CD4-positive, alpha-beta T cell treated with Interleukin-15 for 4 hours (primary cell): Measurements from ENCODE around the gene ZMYND15.

ENCODE experiments used
- DNase-seq: peaks from one replicate; pipeline ENCODE4 v3.0.0-alpha.2; 2020; ENCODE audit warnings: low spot score

Gene ZMYND15

DNA sequence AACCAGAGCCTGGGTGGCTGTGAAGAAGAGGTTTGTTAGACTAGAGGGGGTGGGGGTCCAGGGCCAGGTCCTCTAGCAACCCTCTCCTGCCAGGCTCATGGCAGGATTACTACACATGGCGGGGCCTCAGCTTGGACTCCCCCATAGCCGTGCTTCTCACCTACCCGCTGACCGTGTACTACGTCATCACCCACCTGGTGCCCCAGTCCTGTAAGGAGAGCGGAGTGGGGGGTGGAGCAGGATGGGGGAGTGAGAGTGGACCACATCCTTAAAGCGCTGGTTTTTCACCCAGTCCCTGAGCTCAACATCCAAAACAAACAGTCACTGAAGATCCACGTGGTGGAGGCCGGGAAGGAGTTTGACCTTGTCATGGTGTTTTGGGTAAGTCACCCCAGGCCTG lies 4.3 kb downstream of the ZMYND15 start:
- DNase-seq, result no peak

DNA sequence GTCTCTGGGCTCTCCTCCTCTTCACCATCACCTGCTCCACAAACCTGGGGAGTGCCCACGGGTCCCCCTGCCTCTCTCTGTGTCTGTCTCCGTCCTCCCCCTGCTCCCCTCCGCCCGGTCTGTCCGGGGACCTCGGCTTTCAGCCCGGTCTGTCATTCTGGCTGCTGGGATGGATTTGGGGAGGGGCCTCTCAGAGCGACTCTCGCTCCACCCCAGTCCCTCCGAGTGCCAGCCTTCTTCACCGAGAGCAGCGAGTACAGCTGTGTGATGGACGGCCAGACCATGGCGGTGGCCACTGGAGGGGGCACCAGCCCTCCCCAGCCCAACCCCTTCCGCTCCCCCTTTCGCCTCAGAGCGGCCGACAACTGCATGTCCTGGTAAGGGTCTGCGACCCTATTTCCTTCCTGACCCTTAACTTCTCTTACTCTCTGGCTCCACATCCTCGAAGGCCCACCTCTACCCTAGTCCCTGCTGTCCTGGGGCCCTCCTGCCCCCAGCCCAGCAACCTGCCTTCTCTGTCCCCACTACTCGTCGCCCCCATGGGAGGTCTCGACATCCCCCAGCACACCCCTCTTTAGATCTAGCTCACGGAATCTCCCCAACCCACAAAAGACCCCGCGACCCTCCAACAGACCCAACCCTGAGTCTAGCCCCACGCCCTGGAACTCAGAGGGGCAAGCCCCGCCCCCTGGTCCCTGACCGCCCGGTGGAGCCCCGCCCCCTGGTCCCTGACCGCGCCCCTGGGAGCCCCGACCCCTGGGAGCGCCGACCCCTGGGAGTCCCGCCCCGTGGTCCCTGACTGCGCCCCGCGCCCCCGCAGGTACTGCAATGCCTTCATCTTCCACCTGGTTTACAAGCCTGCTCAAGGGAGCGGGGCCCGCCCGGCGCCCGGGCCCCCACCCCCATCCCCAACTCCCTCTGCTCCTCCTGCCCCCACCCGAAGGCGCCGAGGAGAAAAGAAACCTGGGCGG lies 5.7 kb downstream of the ZMYND15 start:
- DNase-seq, result no peak

DNA sequence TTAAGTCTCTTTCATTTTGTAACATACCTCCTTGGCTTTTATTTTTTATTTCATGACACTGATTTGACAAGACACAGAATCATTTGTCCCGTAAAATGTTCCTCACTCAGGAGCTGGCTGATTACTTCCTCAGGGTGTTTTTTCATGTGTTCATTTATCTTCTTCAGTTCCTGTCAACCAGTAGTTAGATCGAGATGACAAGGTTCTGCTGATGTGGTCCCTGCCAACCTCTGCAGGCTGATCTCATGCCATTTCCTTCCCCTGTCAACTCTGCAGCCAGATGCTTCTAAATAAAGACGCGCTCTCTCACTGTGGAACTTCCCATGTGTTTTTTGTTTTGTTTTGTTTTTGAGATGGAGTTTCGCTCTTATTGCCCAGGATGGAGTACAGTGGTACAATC lies 8.2 kb downstream of the ZMYND15 start:
- peak; percentile 29 for DNase-seq

DNA sequence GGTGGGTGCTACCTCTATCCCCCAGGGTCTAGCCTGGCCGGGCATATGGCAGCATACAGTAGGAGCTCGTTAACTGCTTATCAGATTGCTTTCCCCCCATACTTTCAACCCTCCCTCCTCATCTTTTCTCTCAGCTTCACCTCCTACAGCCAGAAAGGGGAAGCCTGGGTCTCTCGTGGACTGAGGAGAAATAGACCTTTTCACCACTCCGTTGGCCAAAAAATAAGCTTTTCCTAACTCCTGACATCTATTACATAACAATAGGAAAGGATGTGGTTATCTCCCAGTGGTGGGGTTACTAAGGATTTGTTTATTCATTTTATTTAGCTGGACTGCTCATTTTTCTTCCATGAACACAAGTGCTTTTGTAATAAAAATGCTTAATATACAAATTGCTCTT lies 9.1 kb downstream of the ZMYND15 start:
- no peak for DNase-seq

DNA sequence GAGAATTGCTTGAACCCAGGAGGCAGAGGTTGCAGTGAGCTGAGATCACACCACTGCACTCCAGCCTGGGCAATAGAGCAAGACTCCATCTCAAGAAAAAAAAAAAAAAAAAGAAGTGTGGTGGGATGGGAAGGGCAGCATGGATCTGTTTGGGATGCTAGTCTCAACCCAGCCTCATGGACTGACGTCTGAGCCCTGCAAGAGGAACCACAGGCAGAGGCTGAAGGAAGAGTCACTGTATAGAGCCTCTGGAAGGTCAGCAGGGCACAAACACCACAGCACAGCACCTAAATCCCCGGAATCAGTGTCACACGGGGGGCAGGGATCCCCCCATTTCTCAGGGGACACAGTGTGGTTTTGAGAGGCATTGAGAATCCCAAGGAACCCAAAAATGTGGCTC lies 11.0 kb downstream of the ZMYND15 start:
- DNase-seq, result no peak

DNA sequence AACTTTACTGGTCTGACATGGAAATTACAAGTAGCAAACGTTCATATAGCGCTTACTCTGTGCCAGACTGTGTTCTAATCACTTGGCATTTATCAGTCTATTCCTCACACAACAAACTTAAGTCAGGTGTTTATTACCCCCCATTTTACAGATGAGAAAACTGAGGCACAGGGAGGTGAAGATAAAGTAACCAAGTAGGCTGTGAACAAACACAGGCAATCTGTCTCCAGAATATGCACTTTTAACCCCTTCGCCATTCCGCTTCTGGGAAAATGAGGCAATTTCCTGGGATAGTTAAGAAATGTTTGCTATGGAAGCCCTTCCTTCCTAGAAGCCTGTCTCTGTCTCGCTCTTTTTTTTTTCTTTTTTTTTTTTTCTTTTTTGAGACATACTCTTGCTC lies 12.3 kb downstream of the ZMYND15 start:
- DNase-seq, result no peak

DNA sequence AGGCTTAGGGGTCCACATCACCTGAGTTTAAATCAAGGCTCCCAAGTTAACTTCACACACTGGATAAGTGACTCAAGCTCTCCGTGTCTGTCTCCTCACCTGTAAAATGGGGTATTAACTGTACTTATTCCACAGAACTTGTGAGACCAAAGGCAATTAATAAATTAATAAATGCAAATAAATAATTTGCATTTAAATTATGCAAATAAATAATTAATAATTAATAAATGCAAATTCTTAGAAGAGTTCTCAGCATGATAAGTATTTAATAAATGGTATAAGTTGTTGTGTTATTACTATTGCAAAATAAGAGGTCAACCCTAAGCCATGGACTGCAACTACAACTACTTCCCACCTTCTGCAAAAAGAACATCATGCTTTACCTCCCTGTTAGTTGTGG lies 13.8 kb downstream of the ZMYND15 start:
- no peak for DNase-seq

DNA sequence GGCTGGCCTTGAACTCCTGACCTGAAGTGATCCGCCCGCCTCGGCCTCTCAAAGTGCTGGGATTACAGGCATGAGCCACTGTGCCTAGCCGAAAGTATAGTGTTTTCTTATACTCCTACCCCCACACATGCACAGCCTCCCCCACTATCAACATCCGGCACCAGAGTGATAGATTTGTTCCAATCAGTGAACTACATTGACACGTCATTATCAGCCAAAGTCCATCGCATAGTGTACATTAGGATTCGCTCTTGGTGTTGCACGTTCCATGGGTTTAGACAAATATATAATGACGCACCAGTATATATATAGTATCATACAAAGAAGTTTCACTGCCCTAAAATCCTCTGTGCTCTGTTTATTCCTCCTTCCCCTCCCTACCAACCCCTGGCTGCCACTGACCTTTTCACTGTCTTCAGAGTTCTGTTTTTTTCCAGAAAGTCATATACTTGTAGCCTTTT lies 20.2 kb downstream of the ZMYND15 start:
- DNase-seq, result no peak

DNA sequence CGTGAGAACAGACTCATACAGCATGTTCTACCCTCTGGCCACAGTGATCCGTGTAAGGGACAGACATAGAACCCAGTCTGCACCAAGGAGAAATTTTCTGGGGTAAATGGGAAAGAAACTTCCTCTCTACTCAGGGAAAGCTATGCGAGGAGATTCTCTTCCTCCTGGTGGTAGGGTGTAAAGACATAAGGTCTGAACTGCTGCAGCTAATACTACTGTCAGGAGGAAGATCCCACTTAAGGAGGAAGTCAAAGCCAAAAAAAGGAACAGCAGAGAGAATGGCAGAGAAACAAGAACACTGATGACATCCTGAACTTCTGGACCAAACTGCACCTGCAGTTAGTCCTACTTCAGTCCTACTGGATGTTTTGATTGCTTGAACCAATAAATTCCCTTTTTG lies 25.0 kb downstream of the ZMYND15 start:
- no peak for DNase-seq

DNA sequence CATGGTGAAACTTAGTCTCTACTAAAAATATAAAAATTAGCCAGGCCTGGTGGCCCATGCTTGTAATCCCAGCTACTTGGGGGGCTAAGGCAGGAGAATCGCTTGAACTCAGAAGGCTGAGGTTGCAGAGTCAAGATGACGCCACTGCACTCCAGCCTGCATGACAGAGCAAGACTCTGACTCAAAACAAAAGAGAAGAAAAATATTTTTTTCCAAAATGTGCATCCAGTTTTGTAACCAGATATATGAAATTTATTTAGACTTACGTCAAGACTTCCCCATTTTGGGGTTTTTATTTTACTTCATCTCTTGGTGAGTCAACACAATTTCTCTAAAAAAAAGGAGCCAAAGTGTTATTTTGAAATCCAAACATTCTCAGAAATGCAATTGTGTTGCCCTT lies 26.6 kb downstream of the ZMYND15 start:
- no peak for DNase-seq

DNA sequence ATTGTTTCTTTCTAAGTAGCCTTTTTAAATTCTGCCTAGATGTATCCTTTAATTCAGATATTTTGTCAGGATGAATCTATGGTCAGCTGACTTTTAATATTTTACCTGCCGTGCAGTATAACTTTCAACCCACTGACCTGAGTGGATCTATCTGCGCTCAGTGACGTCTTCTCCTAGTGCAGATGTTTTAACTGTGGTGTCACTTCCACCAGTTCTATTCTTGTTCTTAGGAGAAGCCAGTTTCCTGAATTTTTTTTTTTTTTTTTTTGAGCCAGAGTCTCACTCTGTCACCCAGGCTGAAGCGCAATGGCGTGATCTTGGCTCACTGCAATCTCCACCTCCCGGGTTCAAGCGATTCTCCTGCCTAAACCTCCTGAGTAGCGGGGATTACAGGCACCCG lies 27.1 kb downstream of the ZMYND15 start:
- no peak for DNase-seq

DNA sequence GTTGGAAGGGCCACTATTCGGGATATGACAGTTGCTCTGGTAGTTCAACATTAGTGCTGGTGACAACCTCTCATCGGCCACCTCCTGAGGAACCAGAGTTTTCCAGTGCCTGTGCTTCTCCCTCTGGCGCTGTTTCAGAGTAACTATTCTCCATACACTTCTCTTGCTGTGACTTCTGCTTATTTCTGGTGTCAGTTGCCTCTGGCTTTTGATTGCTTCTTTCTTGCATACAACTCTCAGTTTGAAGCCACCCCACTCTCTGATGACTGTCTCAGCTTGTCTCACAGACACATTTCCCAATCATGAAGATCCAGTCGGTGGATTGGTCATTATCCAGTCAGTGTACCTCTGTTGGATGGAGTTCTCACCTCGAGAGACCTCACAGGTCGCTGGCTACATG lies 28.7 kb downstream of the ZMYND15 start:
- DNase-seq, result no peak

DNA sequence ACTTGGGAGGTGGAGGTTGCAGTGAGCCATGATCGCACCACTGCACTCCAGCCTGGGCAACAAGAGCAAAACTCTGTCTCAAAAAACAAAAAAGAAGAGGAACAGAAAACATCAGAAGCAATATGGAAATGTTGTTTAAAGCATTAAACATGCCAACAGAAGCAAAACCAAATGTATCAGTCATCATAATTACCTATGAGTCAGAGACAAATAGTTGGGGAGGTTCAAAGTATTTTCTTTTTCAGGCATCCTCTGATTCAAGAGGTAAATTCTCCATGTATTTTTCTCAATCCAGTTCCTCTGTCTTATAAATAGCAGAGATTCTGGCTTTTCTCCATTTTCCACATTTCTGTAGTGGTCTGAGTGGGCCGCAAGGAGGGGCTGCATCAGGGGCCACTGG lies 30.0 kb downstream of the ZMYND15 start:
- DNase-seq, result no peak

DNA sequence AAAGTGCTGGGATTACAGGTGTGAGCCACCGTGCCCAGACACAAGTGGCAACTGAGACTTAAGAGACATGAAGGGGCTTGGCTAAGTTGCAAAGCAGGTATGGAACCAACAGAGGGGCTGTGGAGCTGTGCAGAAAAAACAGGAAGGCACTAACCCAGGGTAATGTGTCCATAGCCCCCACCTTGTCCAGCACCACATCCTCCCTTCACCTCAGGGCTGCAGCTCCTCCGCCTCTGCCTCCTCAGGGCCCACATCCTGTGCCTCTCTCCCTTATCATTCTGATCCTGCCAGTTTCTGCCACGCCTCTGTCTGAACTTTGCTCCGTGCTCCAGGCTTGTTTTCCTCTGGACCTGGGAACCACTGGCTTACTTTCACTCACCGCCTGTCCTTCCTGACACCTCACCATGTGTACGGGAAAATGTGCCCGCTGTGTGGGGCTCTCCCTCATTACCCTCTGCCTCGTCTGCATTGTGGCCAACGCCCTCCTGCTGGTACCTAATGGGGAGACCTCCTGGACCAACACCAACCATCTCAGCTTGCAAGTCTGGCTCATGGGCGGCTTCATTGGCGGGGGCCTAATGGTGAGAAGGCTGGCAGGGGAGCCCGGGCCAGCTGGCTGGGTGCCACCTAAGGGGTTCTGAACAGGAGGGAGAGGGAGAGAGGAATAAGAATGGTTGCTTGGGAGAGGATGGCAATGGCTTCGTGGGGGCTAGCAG lies 32.0 kb downstream of the ZMYND15 start, which contains the start of gene TM4SF5:
Gene TM4SF5, plus strand, starts transcription at position 368 of the 716 bp plus-strand sequence. Its CDS starts 37 bp downstream, at position 405.
- DNase-seq, result no peak

DNA sequence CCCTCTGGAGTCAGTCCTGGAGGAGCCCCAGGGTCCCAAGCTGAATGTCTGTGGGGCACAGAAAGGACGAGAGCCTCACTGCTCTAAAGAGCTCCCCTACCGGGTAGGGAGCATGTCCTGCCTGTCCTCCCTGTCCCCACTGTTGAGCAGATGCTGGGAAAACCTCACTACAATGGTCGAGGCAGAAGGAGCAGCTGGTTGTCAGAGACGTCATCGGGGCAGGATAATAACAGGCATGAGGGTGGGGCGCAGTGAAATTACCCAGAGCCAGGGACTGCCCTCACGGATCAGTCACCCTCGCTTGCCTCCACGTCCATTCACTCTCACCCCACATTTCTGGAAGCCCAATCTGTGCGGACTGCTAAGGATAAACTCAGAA lies 32.6 kb downstream of the ZMYND15 start:
- DNase-seq, result no peak

DNA sequence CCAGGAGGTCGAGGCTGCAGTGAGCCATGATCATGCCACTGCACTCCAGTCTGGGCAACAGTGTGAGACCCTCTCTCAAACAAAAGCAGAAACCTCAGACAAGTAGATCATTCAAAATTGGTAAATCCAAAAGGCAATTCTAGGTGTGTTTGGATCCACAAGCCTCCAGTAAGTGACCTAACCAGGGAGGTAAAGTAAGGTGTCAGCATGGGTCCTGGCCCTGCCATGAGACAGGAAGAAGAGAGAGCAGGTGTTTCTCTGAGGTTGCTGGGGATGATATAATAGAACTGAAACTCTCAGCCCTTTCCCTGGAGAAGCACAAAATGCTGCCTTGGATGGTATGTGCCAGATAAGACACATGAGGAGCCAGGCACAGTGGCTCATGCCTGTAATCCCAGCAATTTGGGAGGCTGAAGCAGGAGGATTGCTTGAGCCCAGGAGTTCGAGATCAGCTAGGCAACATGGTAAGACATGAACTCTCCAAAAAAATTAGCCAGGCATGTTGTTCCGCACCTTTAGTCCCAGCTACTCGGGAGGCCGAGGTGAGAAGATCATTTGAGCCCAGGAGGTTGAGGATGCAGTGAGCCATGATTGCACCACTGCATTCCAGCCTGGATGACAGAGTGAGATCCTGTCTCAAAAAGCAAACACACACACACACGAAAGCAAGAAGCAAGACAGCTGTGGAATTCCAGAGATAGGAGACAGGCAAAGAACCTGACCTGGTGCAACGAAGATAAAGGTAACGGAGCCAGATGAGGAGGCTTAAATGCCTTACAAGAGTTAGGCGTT lies 38.5 kb downstream of the ZMYND15 start:
- DNase-seq, result no peak

DNA sequence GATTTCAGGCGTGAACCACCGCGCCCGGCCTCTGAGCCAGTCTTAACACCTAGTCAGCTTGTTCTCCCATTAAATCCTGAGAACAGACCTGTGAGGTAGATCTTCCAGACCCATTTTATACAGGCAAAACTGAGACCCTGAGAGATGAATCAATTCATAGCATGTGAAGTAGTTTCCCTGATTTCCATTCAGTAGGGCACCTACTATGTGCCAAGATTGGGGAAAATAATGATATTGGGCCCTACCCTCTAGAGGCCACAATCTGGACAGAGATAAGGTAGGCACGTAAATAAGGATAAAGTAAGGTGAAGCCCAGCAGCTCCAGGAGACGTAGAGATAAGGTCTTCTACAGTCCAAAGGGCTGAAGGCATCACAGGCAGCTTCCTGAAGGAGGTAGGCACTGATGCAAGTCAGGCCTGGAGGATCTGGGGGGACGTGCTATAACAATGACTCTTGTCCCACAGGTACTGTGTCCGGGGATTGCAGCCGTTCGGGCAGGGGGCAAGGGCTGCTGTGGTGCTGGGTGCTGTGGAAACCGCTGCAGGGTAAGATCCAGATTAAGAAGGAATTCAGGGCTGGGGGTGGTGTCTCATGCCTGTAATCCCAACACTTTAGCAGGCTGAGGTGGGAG lies 40.8 kb downstream of the ZMYND15 start:
- no peak for DNase-seq

DNA sequence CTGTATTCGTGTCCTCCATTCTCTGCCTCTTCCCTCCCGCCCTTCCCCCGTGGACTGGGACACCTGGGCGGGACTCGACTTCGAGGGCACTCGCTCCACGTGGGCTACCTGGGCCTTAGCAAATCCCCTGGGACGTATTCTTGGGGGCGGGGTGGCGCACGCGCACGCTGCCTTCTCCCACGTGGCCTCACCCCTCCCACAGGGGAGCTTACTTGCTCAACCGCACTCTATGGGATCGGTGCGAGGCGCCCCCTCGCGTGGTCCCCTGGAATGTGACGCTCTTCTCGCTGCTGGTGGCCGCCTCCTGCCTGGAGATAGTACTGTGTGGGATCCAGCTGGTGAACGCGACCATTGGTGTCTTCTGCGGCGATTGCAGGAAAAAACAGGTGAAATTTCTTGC lies 43.0 kb downstream of the ZMYND15 start:
- no peak for DNase-seq

DNA sequence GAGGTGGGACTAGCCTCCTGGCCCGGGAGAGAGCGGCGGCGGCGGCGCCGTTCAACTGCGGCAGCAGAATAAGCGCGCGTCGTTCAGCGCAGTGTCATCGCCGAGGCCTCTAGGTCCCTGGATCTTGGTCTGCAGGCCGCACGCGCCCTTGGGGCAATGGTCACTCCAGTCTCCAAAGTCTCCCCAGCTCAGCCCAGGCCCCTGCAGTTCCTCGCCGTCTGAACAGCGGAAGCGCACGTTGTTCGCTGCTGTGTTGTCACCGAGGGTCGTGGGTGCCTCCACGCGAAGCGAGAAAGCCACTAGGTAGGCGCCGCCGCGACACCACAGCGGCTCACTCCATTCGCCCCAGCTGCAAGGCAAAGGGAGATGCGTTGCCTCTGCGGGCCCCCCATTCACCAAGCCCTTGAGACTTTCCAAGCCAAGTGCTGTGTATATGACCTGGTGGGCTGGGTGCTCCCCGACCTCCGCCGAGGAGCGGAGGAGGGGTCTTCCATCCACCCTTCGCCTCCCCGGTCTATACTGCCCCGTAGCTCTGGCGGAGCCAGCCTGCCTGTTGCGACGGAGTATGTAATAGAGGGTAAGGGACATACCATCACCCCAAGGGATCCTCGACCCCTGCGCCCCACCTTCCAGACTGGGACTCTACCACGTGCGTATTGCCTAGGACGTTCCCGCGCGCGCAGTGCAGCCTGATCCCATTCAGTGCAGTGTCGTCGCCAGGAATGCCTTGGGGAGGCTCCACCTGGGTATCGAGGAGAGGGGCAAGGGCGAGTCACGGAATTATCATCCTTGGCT lies 45.9 kb downstream of the ZMYND15 start:
- no peak for DNase-seq

DNA sequence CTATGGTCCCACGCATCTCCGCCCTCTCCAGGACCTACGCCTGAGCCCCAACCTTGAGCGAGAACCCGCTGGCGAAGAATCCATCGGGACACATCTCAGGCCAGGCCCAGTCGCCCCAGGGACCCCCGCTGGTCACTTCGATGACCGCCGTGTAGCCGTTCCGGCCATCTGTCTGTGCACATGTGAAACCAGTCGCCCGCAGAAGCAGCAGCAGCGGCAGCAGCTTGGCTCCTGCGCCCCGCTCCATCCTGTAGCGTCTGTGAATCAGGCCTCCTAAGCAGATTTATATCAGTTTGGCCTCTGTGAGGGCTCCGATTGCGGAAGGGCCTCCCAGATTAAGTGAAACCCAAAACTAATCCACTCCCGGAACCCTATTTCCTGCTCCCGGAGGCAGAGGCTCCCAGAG lies 46.5 kb downstream of the ZMYND15 start, which contains the start of gene VMO1:
Gene VMO1, minus strand, starts transcription at position 259 of the 406 bp plus-strand sequence. Its CDS starts 12 bp downstream, at position 247.
- DNase-seq, result no peak

DNA sequence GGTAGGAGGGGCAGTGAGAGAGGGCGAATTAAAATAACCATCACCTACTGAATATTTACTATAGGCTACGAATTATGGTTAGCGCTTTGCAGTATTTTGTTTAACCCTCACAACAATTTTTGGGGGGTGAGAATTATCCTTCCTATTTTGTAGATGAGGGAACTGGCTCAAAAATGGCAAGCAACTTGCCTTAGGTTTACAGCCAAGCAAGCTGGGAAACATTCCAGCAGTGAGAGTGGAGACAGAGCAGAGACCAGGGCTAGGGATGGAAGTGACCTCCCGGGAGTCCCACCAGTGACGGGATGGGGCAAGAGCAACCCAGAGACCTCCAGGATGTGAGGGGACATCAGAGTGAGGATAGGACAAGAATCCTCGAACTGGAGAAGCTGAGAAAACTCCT lies 46.9 kb downstream of the ZMYND15 start:
- DNase-seq, result no peak
